DND-41 (cell line): ENCODE data around the gene C5.
"Not testable (repeated sequence)": the region's sequence is repeated elsewhere in the genome, so short reads cannot be mapped to it uniquely, and the experiment has no call there.

Experiments used
- ATAC-seq: fragments of 200-7000 bp; cut with Tn5 transposase; 3 replicates; pipeline ENCODE4 v1.9.1; 2021; ENCODE audit warnings: low read depth; ENCODE audit not compliant: insufficient read depth
- DNase-seq: peaks from one replicate; pipeline ENCODE4 v3.0.0-alpha.2; 2020
- H2AFZ ChIP-seq: 2 replicates; pipeline ENCODE4 v1.6.0; 2012; ENCODE audit warnings: low read depth, low read length
- H3K27ac ChIP-seq: 2 replicates; pipeline ENCODE4 v1.5.1; 2012; ENCODE audit warnings: low read length, inconsistent platforms
- H3K27me3 ChIP-seq: fragments of 200-600 bp; sonication (generic); 2 replicates; pipeline ENCODE4 v1.6.0; 2012; ENCODE audit warnings: low read length, mild to moderate bottlenecking, inconsistent platforms; ENCODE audit not compliant: insufficient read depth, poor library complexity
- H3K36me3 ChIP-seq: 2 replicates; pipeline ENCODE4 v1.5.1; 2012; ENCODE audit warnings: low read length, inconsistent platforms; ENCODE audit not compliant: insufficient read depth
- H3K4me1 ChIP-seq: 2 replicates; pipeline ENCODE4 v1.5.1; 2012; ENCODE audit warnings: mild to moderate bottlenecking, low read length; ENCODE audit not compliant: insufficient read depth
- H3K4me2 ChIP-seq: 2 replicates; pipeline ENCODE4 v1.6.0; 2012; ENCODE audit warnings: mild to moderate bottlenecking, moderate library complexity, low read length, inconsistent platforms; ENCODE audit not compliant: insufficient read depth
- H3K4me3 ChIP-seq, 2 experiments: fragments of 200-600 bp in 1 of 2; shearing (Covaris generic) in 1 of 2; 2 replicates each; pipeline ENCODE4 v1.5.1; 2012 to 2016; ENCODE audit warnings: inconsistent platforms in 2 of 2, low read length in 2 of 2, mild to moderate bottlenecking in 2 of 2, low read depth in 1 of 2, moderate library complexity in 1 of 2
- H3K79me2 ChIP-seq: 2 replicates; pipeline ENCODE4 v1.6.0; 2012; ENCODE audit warnings: low read length, inconsistent platforms; ENCODE audit not compliant: insufficient read depth
- H3K9ac ChIP-seq: 2 replicates; pipeline ENCODE4 v1.6.0; 2012; ENCODE audit warnings: low read depth, mild to moderate bottlenecking, inconsistent platforms, low read length, moderate library complexity
- H3K9me3 ChIP-seq: 2 replicates; pipeline ENCODE4 v1.5.1; 2012; ENCODE audit warnings: low read length, moderate library complexity, mild to moderate bottlenecking, inconsistent platforms; ENCODE audit not compliant: insufficient read depth, severe bottlenecking
- H4K20me1 ChIP-seq: 2 replicates; pipeline ENCODE4 v1.6.0; 2012; ENCODE audit warnings: low read length; ENCODE audit not compliant: insufficient read depth
- CTCF ChIP-seq: IDR thresholded peaks from 2 replicates; pipeline ENCODE4 v1.5.1; 2012; ENCODE audit warnings: borderline replicate concordance, low read length, moderate library complexity, mild to moderate bottlenecking; ENCODE audit not compliant: poor library complexity, severe bottlenecking; ENCODE audit errors: extremely low read depth
- EZH2 ChIP-seq: IDR thresholded peaks from 3 replicates; pipeline ENCODE4 v1.6.1; 2012; ENCODE audit warnings: borderline replicate concordance, low read depth, mild to moderate bottlenecking, moderate library complexity, low read length, inconsistent platforms; ENCODE audit not compliant: severe bottlenecking

Gene C5

GRCh38 chr9:121050128-121050988 is at the start of gene C5:
TSS of gene C5 (minus strand) at chr9:121050275. CDS start at chr9:121050246, 29 bp downstream.
- no peaks in the 10 kb centered on the region for H3K9me3 ChIP-seq
- H3K27ac ChIP-seq: no peak within 1 kb of the TSS
- H3K79me2 ChIP-seq: no peaks in the 10 kb centered on the region
- DNase-seq (no peak), ATAC-seq (no peak)
- no peak within 1 kb of the TSS for H3K4me3 ChIP-seq
- no peak within 1 kb of the TSS for H3K9ac ChIP-seq
- TF ChIP-seq EZH2: no peak
- TF ChIP-seq CTCF: no peak
- no peaks in the 10 kb centered on the region for H3K4me1 ChIP-seq
- no peaks in the 10 kb centered on the region for H3K36me3 ChIP-seq
- no peak within 1 kb of the TSS for H2AFZ ChIP-seq
- no peaks in the 10 kb centered on the region for H4K20me1 ChIP-seq
- no peak within 1 kb of the TSS for H3K4me2 ChIP-seq
- no peaks in the 10 kb centered on the region for H3K27me3 ChIP-seq

- H4K20me1 ChIP-seq: no peaks in the 10 kb centered on the region; the same call in 1 of the 2 replicates
- peaks cover 58% of the 10 kb centered on the region for H3K36me3 ChIP-seq
- H2AFZ ChIP-seq: no peak overlapping the region
- no peaks in the 10 kb centered on the region for H3K9me3 ChIP-seq
- H3K9ac ChIP-seq: no peak overlapping the region
- ATAC-seq: no peak
- no peaks in the 10 kb centered on the region for H3K79me2 ChIP-seq
- no peak overlapping the region for H3K4me3 ChIP-seq
- DNase-seq: no peak
- no peaks in the 10 kb centered on the region for H3K27me3 ChIP-seq
- no peak for TF ChIP-seq CTCF
- no peak for TF ChIP-seq EZH2
- no peaks in the 10 kb centered on the region for H3K4me1 ChIP-seq
- H3K4me2 ChIP-seq: no peak overlapping the region
- H3K27ac ChIP-seq: no peak overlapping the region
These were observed 48.6 kb upstream of the C5 start for GRCh38 chr9:121098567-121099198.

GRCh38 chr9:121095057-121095456 is 45.0 kb upstream of the C5 start:
- Histone ChIP-seq H3K79me2 (no peaks in the 10 kb centered on the region), H3K9ac (no peak overlapping the region), H3K4me3 (no peak overlapping the region), H3K27ac (no peak overlapping the region), H4K20me1 (no peaks in the 10 kb centered on the region; the same call in 1 of the 2 replicates), H3K27me3 (no peaks in the 10 kb centered on the region), H3K9me3 (no peaks in the 10 kb centered on the region), H2AFZ (no peak overlapping the region), H3K36me3 (peaks cover 85% of the 10 kb centered on the region), H3K4me1 (no peaks in the 10 kb centered on the region), H3K4me2 (no peak overlapping the region)
- ATAC-seq (no peak), DNase-seq (no peak)
- TF ChIP-seq CTCF (no peak), EZH2 (no peak)

- H2AFZ ChIP-seq, H3K4me3 ChIP-seq, H3K9me3 ChIP-seq, H3K4me2 ChIP-seq, DNase-seq, H3K27ac ChIP-seq, H3K27me3 ChIP-seq, H4K20me1 ChIP-seq, H3K9ac ChIP-seq, H3K4me1 ChIP-seq, ATAC-seq: not testable (repeated sequence)
- Histone ChIP-seq H3K36me3 (peaks cover 71% of the 10 kb centered on the region), H3K79me2 (peaks cover 20% of the 10 kb centered on the region)
These were observed 40.7 kb upstream of the C5 start for GRCh38 chr9:121090743-121091142.
